Activated CD8-positive, alpha-beta memory T cell treated with anti-CD3 and anti-CD28 coated beads for 4 hours (primary cell): ENCODE data around the gene PMF1.

Source experiments
- DNase-seq, 2 donors: peaks; one replicate each; pipeline ENCODE4 v3.0.0-alpha.2; 2020; ENCODE audit warnings: low read depth in 2 of 2

PMF1 gene

GRCh38 chr1:156236164-156236563, 23.4 kb downstream of the PMF1 start:
- no peak for DNase-seq

- DNase-seq = no peak
Measured at GRCh38 chr1:156238248-156238647, 25.4 kb downstream of the PMF1 start.

- no peak for DNase-seq
Measured at GRCh38 chr1:156241311-156241811, 28.6 kb downstream of the PMF1 start.

GRCh38 chr1:156241926-156242325, 29.1 kb downstream of the PMF1 start, which contains the start of gene BGLAP:
TSS of gene BGLAP (plus strand) at chr1:156242184. CDS start at chr1:156242232, 48 bp downstream.
- no peak for DNase-seq

GRCh38 chr1:156242738-156243137, 29.9 kb downstream of the PMF1 start:
- DNase-seq = no peak

GRCh38 chr1:156244126-156244525, 31.3 kb downstream of the PMF1 start:
- DNase-seq = no peak

- DNase-seq = no peak
Measured at GRCh38 chr1:156244712-156245111, 31.9 kb downstream of the PMF1 start.

- DNase-seq = no peak
Measured at GRCh38 chr1:156245451-156246232, 32.8 kb downstream of the PMF1 start.

- no peak for DNase-seq
Measured at GRCh38 chr1:156246241-156246780, 33.5 kb downstream of the PMF1 start.

GRCh38 chr1:156246781-156247459, 34.1 kb downstream of the PMF1 start:
- no peak for DNase-seq

GRCh38 chr1:156247460-156248322, 34.9 kb downstream of the PMF1 start, which contains the start of gene PAQR6:
TSS of gene PAQR6 (minus strand) at chr1:156248056. CDS start at chr1:156246731, 1,325 bp downstream.
- DNase-seq = no peak

- DNase-seq = no peak
Measured at GRCh38 chr1:156248323-156248683, 35.5 kb downstream of the PMF1 start.

- DNase-seq = no peak
Measured at GRCh38 chr1:156249593-156249992, 36.8 kb downstream of the PMF1 start.

GRCh38 chr1:156251527-156251926, 38.7 kb downstream of the PMF1 start:
- DNase-seq = no peak

GRCh38 chr1:156253634-156254033, 40.8 kb downstream of the PMF1 start:
- DNase-seq = no peak

- DNase-seq = no peak
Measured at GRCh38 chr1:156257711-156258110, 44.9 kb downstream of the PMF1 start.

- DNase-seq = no peak
Measured at GRCh38 chr1:156258859-156259258, 46.1 kb downstream of the PMF1 start.

- no peak for DNase-seq
Measured at GRCh38 chr1:156259805-156260204, 47.0 kb downstream of the PMF1 start.

GRCh38 chr1:156260896-156261295, 48.1 kb downstream of the PMF1 start:
- DNase-seq = no peak

- no peak for DNase-seq
Measured at GRCh38 chr1:156262461-156263287, 49.9 kb downstream of the PMF1 start.

GRCh38 chr1:156263288-156263655, 50.5 kb downstream of the PMF1 start:
- no peak for DNase-seq
